Kidney epithelial cell (primary cell): ENCODE data around the gene ZBTB43. TPM values are rescaled to one million over a fixed set of nuclear protein-coding genes. Genes with fewer than 3 reads are reported as not detected.

Source experiments
- DNase-seq: peaks from one replicate; pipeline ENCODE4 v3.0.0-alpha.2; 2010; ENCODE audit warnings: low read depth
- H3K27me3 ChIP-seq: 2 replicates; pipeline ENCODE4 v1.6.0; 2011; ENCODE audit warnings: low read length; ENCODE audit not compliant: control insufficient read depth, insufficient read depth
- H3K36me3 ChIP-seq: 2 replicates; pipeline ENCODE4 v1.5.1; 2011; ENCODE audit warnings: low read length; ENCODE audit not compliant: control insufficient read depth, insufficient read depth
- H3K4me3 ChIP-seq: 2 replicates; pipeline ENCODE4 v1.5.1; 2011; ENCODE audit warnings: low read depth, mild to moderate bottlenecking, control low read depth, low read length
- total RNA-seq: library from RNA; depleted of rRNA; stranded (reverse); fragments of >200 nt; gene quantifications from 2 replicates; pipeline ENCODE4 v1.2.3, GENCODE V29; 2015
- TF ChIP-seq, protein P1 (sequence below): IDR thresholded peaks from 2 replicates; pipeline ENCODE4 v1.5.1; 2011; ENCODE audit warnings: mild to moderate bottlenecking, moderate library complexity, low read length, control low read depth, inconsistent platforms; ENCODE audit not compliant: insufficient read depth, poor library complexity, severe bottlenecking

ZBTB43 gene
- total RNA-seq, 1 donor from 2014 or later = 11.8 TPM

DNA sequence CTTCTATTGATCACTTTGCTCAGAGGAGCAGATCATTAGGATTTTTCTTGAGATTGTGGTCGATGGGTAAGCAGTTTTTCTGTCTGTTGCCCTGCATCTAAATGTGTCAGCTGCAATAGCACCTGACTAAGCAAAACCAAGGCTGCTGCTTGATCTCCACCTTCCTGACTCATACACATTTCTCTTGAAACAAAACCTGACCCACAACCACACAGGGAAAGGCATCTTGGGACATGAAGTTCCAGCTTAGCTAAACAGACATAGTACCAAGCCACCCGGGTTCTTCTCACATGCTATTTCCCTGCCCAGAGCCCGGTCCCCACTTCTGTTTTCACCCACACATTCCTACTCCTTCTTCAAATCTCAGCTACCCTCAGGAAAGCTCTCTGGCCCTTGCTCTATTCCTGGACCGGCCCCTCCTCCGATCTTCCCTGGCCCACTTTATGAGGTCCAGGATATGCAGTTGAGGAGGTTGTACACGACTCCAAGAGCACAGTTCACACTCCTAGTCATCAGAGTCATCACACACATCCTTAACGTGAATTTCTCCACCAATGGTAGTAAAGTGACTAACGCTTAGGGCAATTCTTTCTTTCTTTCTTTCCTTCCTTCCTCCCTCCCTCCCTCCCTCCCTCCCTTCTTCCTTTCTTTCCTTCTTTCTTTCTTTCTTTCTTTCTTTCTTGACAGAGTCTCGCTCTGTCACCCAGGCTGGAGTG is 16.0 kb upstream of the ZBTB43 start:
- Histone ChIP-seq H3K27me3 (no peaks in the 10 kb centered on the region), H3K4me3 (no peak overlapping the region), H3K36me3 (no peaks in the 10 kb centered on the region)
- peak; percentile 82 for DNase-seq
- TF ChIP-seq, protein P1, sequence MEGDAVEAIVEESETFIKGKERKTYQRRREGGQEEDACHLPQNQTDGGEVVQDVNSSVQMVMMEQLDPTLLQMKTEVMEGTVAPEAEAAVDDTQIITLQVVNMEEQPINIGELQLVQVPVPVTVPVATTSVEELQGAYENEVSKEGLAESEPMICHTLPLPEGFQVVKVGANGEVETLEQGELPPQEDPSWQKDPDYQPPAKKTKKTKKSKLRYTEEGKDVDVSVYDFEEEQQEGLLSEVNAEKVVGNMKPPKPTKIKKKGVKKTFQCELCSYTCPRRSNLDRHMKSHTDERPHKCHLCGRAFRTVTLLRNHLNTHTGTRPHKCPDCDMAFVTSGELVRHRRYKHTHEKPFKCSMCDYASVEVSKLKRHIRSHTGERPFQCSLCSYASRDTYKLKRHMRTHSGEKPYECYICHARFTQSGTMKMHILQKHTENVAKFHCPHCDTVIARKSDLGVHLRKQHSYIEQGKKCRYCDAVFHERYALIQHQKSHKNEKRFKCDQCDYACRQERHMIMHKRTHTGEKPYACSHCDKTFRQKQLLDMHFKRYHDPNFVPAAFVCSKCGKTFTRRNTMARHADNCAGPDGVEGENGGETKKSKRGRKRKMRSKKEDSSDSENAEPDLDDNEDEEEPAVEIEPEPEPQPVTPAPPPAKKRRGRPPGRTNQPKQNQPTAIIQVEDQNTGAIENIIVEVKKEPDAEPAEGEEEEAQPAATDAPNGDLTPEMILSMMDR = no peak

DNA sequence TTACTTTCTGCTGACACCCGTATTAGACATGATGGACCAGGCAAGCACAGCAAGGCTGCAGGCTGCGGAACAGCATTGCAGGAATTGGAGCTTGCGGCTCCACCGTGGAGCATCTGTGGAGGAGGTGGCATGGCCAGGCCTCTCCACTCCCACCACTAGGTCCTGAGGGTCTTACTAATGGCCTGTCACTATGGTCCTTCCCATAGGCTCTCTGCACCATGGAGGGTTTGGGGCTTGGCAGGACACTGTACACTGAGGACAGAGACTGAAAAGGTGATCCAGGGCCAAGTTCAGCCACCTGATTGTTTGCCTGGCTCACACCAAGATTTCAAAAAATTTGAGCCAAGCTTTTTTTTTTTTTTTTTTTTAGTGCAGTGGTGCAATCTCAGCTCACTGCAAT is 14.3 kb upstream of the ZBTB43 start:
- Histone ChIP-seq H3K27me3 (no peaks in the 10 kb centered on the region), H3K4me3 (no peak overlapping the region), H3K36me3 (no peaks in the 10 kb centered on the region)
- TF ChIP-seq, protein P1 = no peak
- DNase-seq = no peak

DNA sequence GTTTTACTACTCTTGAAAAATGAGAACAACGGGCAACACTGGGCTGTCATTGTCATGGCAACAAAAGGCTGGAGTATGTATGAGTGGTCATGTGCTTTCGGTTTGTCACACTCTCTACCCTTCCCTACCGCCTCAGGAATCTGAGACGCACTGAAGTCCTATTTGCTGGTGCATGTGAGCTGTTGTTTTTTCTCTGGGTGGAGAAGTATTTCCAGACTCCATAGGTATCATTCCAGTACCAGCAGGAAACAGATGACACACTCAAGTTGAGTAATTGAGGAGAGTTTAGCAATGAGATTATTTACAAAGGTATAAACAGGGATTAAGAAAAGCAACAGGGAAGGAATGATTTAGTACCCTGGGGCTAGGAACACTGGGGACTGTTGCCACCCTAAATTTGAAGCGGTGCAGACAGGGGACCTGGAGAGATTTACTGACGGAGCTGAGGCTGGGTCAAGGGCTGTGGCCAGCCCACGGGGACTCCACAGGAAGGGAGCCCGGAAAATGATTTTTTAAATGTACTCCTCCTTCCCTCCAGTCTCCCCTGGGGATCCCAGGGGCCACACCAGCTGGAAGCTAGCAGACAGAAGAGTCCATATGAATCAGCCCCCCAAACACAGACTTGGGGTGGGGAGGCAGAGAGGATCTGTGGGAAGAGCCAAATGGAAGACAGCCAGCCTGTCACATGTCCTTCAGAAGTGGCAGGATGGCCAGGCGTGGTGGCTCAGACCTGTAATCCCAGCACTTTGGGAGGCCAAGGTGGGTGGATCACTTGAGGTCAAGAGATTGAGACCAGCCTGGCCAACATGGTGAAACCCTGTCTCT is 13.2 kb upstream of the ZBTB43 start:
- TF ChIP-seq, protein P1 = no peak
- Histone ChIP-seq H3K36me3 (no peaks in the 10 kb centered on the region), H3K27me3 (no peaks in the 10 kb centered on the region), H3K4me3 (no peak overlapping the region)
- peak; percentile 65 for DNase-seq

DNA sequence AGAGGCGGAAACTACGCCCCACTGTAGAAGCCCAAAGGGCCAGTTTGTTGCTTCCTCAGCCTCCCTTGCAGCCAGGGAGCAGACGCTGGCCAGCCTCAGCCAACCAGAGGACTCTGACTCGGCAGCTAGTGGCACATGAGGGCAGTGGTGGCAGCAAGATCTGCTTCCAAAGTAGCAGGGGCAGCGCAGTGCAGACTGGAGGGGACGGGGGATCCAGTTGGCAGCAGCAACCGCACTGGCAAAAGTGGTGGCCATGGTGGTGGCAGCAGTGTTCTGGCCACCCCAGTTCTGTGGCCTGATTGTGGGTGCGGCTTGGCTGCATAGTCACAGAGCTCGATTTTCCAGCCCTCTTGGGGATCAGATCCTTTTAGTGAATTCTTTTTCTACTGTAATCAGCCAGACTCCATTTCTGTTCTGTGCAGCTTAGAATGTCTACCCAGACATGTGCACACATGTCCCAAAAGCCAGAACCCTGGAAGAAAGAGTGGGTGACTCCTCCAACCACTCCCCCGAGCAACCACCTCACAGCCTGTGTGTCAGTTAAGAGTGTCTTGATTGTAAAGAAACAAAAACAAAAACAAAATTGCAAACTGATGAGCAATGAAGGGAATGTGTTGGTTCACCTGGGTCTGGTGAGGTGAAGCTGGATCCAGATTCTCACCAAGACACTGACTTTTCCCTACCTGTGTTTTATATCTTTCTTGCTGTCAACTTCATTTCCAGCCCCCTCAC is 11.0 kb upstream of the ZBTB43 start:
- DNase-seq = no peak

DNA sequence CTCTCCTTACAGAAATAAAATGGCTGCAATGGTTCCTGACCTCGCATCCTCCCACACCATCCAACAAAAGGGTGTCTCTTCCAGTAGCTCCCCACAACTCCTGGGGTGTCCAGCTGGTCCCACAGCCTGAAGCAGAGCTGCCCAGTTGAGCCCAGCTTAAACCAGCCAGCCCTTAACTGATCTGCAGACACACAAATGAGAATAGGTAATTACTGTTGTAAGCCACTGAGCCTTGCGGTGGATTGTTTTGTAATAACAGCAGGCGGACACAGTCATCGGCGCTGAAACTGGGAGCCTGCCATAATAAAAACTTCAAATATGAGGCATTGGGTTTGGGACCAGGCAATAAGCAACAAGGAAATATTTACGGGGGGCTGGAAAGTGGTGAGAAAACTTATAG is 10.4 kb upstream of the ZBTB43 start:
- DNase-seq = no peak
- no peak overlapping the region for H3K4me3 ChIP-seq

More for the DNA sequence above, 11.0 kb upstream of the ZBTB43 start:
- TF ChIP-seq, protein P1 = no peak
- Histone ChIP-seq H3K36me3 (no peaks in the 10 kb centered on the region), H3K27me3 (no peaks in the 10 kb centered on the region), H3K4me3 (no peak overlapping the region)

More for the DNA sequence above, 10.4 kb upstream of the ZBTB43 start:
- Histone ChIP-seq H3K36me3 (no peaks in the 10 kb centered on the region), H3K27me3 (no peaks in the 10 kb centered on the region)
- TF ChIP-seq, protein P1 = no peak
